ENCODE results near the gene EP400. TPM values are rescaled to one million over a fixed set of nuclear protein-coding genes. Genes with fewer than 3 reads are reported as not detected.

Gene EP400
- total and polyA plus RNA-seq, 9 of the 15 experiments (the other 6 are each of a cell fraction or from before 2014, with no cell fraction given) = 4.5 to 58.0 (median 7.0) TPM

DNA sequence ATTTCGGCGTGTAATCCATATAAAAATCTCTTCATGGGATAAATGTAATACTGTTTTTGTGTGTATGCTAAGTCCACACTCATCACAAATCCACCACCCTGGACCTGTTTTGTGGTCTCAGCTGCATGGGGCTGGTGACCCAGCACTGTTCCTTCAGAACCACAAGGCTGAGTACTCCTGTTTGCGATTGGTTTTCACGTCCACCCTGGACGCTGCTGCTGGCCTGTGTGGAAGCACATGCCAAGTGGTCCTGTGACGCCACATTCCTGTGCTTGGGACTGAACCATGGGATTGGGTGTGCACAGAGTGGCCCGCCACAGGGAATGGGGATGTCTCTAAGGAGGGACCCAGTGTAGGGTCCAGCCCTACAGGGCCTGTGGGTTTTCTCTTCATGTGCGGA is 16.4 kb upstream of the EP400 start:
- H3K4me1 ChIP-seq (replicated peaks in 1 of 2; ENCODE audit: control insufficient read depth in 2 of 2, insufficient read depth in 2 of 2, low read length in 2 of 2) = peaks cover 9 to 25% of the 10 kb centered on the region in 2 experiments; a peak in 4 of 5 replicates
- H3K9me3 ChIP-seq (replicated peaks; ENCODE audit: control insufficient read depth, insufficient read depth, low read depth, low read length) = no peaks in the 10 kb centered on the region
- H3K79me2 ChIP-seq (ENCODE audit: control insufficient read depth, insufficient read depth, low read length) = peaks cover 36% of the 10 kb centered on the region
- no peaks in the 10 kb centered on the region for H3K27me3 ChIP-seq (ENCODE audit: control insufficient read depth in 2 of 2, insufficient read depth in 2 of 2, low read length in 2 of 2)
- peaks cover 3% of the 10 kb centered on the region for H4K20me1 ChIP-seq (replicated peaks; ENCODE audit: control insufficient read depth, insufficient read depth, low read length)
- no peak overlapping the region for H3K27ac ChIP-seq (ENCODE audit: extremely low read depth, low read depth, low read length)
- intact Hi-C loops (cut with micrococcal nuclease) = no loop called here
- ChIA-PET POLR2A (no interaction called here), CTCF (ENCODE audit: low intra/inter-chr PET ratio) (no interaction called here)
- H3K9ac ChIP-seq (ENCODE audit: insufficient read depth in 1 of 2, low read depth in 2 of 2, low read length in 2 of 2) = no peak overlapping the region
- TF ChIP-seq ZNF696 (CRISPR knock-in tag; conservative IDR thresholded peaks at IDR 0.05) (no peak), RBFOX2 (IDR thresholded peaks at IDR 0.05; ENCODE audit: low read depth, low read length) (0 out of 2 replicates have a peak, but pooled peaks have one; percentile 32)
- H3K36me3 ChIP-seq (ENCODE audit: control insufficient read depth, insufficient read depth, low read length) = peaks cover 74% of the 10 kb centered on the region
- BruUV-seq (replicated peaks) = no TSS peak
- FAIRE-seq (no peak), ATAC-seq (no peak), DNase-seq (ENCODE audit: extremely low read depth in 1 of 4, low spot score in 3 of 4) (no peak)
- in situ Hi-C loops (cut with MboI) = no loop called here
- H3K4me3 ChIP-seq = no peak overlapping the region
- H2AFZ ChIP-seq (ENCODE audit: low read depth, low read length) = no peak overlapping the region
- no peak overlapping the region for H3K4me2 ChIP-seq (ENCODE audit: insufficient read depth, low read length)
- H3K9me1 ChIP-seq (ENCODE audit: control insufficient read depth, insufficient read depth, low read length) = no peaks in the 10 kb centered on the region
- WGBS (ENCODE audit: insufficient coverage, low coverage, missing lambda C conversion rate) = 94% methylated on average over 8 of the region's 8 CpGs

DNA sequence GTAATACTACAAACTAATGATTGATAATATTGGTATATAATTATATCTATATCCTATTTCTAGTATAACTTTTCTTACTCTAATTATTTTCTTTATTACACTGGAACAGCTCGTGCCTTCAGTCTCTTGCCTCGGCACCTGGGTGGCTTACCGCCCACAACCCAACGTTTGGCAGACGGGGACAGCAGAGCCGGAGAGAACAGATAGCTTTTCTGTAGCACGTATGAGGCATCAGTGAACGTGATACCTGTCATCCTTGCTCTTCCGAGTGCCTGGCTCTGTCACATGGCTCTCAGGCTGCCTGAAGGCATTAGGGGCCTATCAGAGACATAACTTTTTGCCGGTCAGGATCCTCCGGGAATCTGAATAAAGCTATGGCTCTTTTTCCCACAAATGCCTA is 15.2 kb upstream of the EP400 start:
- Histone ChIP-seq H3K79me2 (ENCODE audit: control insufficient read depth, insufficient read depth, low read length) (peaks cover 33% of the 10 kb centered on the region), H3K27me3 (ENCODE audit: control insufficient read depth in 2 of 2, insufficient read depth in 2 of 2, low read length in 2 of 2) (no peaks in the 10 kb centered on the region), H3K4me3 (no peak overlapping the region), H3K4me2 (ENCODE audit: insufficient read depth, low read length) (no peak overlapping the region), H3K27ac (ENCODE audit: extremely low read depth, low read depth, low read length) (no peak overlapping the region), H3K9me1 (ENCODE audit: control insufficient read depth, insufficient read depth, low read length) (no peaks in the 10 kb centered on the region), H2AFZ (ENCODE audit: low read depth, low read length) (no peak overlapping the region), H3K9ac (ENCODE audit: insufficient read depth in 1 of 2, low read depth in 2 of 2, low read length in 2 of 2) (no peak overlapping the region; a peak in 1 of 4 replicates), H3K9me3 (replicated peaks; ENCODE audit: control insufficient read depth, insufficient read depth, low read depth, low read length) (no peaks in the 10 kb centered on the region), H4K20me1 (replicated peaks; ENCODE audit: control insufficient read depth, insufficient read depth, low read length) (peaks cover 3% of the 10 kb centered on the region), H3K4me1 (replicated peaks in 1 of 2; ENCODE audit: control insufficient read depth in 2 of 2, insufficient read depth in 2 of 2, low read length in 2 of 2) (peaks cover 9 to 16% of the 10 kb centered on the region in 2 experiments; a peak in 4 of 5 replicates), H3K36me3 (ENCODE audit: control insufficient read depth, insufficient read depth, low read length) (peaks cover 83% of the 10 kb centered on the region)
- ChIA-PET CTCF (ENCODE audit: low intra/inter-chr PET ratio) (no interaction called here), POLR2A (interaction anchor here (1.5 kb wide), 1 partner anchor 15 kb away, joined by 5 read pairs; the partner anchor contains the start of gene EP400)
- WGBS (ENCODE audit: insufficient coverage, low coverage, missing lambda C conversion rate) = 95% methylated on average over 11 of the region's 11 CpGs
- no peak for FAIRE-seq
- in situ Hi-C loops (cut with MboI) = no loop called here
- no peak for DNase-seq (ENCODE audit: extremely low read depth in 1 of 4, low spot score in 3 of 4)
- intact Hi-C loops (cut with micrococcal nuclease) = no loop called here
- BruUV-seq (replicated peaks) = no TSS peak
- ATAC-seq = no peak
- no peak for TF ChIP-seq SRSF9 (IDR thresholded peaks at IDR 0.05; ENCODE audit: borderline replicate concordance, low read depth, low read length)
